Measurements from ENCODE around the gene PCYT1B. TPM values are rescaled to one million over a fixed set of nuclear protein-coding genes. Genes with fewer than 3 reads are reported as not detected.

Gene PCYT1B
- total and polyA plus RNA-seq, 9 of the 15 experiments (the other 6 are each of a cell fraction or from before 2014, with no cell fraction given): 0.04 to 0.34 (median 0.07) TPM; not detected in 1

- TF ChIP-seq CLOCK (CRISPR knock-in tag; IDR thresholded peaks at IDR 0.05; ENCODE audit: borderline replicate concordance) (no peak), SETDB1 (IDR thresholded peaks at IDR 0.05; ENCODE audit: low read length) (no peak), SOX6 (IDR thresholded peaks at IDR 0.05) (0 out of 2 replicates have a peak, but pooled peaks have one; percentile 37), NKRF (IDR thresholded peaks at IDR 0.05; ENCODE audit: borderline replicate concordance) (no peak), HNRNPUL1 (IDR thresholded peaks at IDR 0.05; ENCODE audit: low read length) (no peak), RBM25 (IDR thresholded peaks at IDR 0.05; ENCODE audit: low read depth, low read length, severe bottlenecking) (no peak), BRF2 (IDR thresholded peaks at IDR 0.05; ENCODE audit: borderline replicate concordance, insufficient read depth, insufficient read length) (no peak), ZNF407 (IDR thresholded peaks at IDR 0.05; ENCODE audit: low read depth) (no peak), MTA2 (IDR thresholded peaks at IDR 0.05; ENCODE audit: low read depth) (no peak), ZNF644 (tag; IDR thresholded peaks at IDR 0.05; ENCODE audit: low read depth) (no peak), FOXO4 (CRISPR knock-in tag; IDR thresholded peaks at IDR 0.05) (no peak), MYNN (IDR thresholded peaks at IDR 0.05) (no peak), MYNN (CRISPR knock-in tag; IDR thresholded peaks at IDR 0.05) (no peak), RNF2 (IDR thresholded peaks at IDR 0.05) (no peak)
These were observed 15.2 kb upstream of the PCYT1B start (continued) for GRCh38 chrX:24662352-24662751.

Measured in K562 (cell line).